ENCODE results near the gene RPS6KA1.
"Not testable (repeated sequence)": the region's sequence is repeated elsewhere in the genome, so short reads cannot be mapped to it uniquely, and the experiment has no call there.

Gene RPS6KA1

DNA sequence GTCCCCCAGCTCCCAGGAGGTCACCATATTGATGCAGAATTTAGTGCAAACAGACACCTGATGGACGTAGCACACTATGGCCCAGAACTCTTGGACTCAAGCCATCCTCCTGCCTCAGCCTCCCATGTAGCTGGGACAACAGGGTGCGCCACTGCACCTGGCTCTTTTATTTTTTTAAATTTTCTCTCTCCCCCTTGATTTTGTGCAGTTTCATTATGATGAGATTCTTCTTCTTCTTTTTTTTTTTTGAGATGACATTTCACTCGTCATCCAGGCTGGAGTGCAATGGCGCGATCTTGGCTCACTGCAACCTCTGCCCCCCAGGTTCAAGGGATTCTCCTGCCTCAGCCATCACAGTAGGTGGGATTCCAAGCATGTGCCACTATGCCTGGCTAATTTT lies 63.8 kb downstream of the RPS6KA1 start:
- no peak for DNase-seq (ENCODE audit: low read depth in 4 of 4, low spot score in 1 of 4)

DNA sequence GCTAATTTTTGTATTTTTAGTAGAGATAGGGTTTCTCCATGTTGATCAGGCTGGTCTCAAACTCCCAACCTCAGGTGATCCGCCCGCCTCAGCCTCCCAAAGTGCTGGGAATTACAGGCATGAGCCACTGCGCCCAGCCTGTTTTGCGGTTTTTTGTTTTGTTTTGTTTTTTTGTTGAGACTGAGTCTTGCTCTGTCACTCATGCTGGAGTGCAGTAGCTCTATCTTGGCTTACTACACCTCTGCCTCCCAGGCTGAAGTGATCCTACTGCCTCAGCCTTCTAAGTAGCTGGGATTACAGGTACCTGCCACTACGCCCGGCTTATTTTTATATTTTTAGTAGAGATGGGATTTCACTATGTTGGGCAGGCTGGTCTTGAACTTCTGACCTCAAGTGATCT lies 65.0 kb downstream of the RPS6KA1 start:
- not testable (repeated sequence) for DNase-seq (ENCODE audit: low read depth in 4 of 4, low spot score in 1 of 4)

DNA sequence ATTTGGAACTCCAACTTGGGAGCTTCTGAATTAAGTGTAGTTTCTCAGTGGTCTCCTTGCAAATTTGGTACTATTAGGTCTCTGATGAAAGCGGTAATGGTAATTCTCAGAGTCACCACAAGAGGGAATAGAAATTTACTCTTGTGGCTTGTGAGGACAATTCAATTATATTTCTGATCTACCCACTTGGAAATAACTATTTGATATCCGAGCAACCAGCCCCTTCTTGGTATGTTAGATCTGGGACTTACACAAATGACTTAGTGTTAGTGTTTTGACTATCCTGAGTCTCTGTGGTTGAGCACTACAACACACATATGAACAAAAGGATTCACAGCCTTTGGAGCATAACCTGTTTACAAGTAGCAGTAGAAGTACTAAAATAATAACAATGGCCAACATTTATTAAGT lies 68.1 kb downstream of the RPS6KA1 start:
- no peak for DNase-seq (ENCODE audit: low read depth in 4 of 4, low spot score in 1 of 4)

DNA sequence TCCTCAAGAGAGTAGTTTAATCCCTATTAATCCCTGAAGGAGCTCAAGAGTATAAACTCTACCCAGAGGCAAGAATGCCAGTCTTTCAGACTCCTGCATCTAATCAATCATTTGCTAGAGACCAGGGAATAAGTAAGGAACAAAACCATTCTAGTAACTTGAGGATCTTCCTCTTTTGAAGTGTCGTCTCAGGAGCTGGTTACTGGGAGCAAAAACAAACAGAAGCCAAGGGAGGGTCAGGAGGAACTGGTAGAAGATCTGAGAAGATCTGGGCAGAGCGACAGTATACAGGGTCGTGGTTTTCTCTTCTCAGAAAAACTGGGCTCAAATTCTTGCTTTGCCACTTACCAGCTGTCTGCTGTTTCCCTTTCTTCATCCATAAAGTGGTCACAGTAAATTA lies 69.3 kb downstream of the RPS6KA1 start:
- no peak for DNase-seq (ENCODE audit: low read depth in 4 of 4, low spot score in 1 of 4)

DNA sequence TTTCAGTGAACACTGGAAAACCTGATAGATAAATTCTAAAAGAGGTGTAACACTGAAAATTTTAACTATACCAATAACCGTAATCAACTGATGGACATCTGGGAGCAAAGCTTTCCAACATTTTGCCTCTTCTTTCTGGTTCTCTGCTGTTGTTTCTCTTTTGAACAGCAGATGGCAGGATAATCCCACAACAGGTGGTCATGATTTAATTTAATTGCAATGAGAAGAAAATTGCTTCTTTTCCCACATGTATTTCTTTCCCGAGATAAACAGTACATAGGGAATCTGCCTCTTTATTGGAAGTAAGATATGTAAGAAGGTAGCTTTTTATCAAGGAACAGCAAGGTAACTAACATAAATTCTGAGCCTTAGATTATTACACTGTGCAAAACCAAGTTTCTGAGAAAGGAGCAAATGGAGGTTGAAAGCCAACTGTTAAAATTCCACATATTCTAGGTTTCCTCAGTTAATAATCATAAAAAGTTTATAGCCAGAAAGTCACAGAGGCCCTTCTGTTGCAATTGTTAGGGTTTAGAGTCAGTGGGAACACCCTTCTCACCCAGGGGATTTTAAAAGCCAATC lies 72.9 kb downstream of the RPS6KA1 start:
- no peak for DNase-seq (ENCODE audit: low read depth in 4 of 4, low spot score in 1 of 4)

DNA sequence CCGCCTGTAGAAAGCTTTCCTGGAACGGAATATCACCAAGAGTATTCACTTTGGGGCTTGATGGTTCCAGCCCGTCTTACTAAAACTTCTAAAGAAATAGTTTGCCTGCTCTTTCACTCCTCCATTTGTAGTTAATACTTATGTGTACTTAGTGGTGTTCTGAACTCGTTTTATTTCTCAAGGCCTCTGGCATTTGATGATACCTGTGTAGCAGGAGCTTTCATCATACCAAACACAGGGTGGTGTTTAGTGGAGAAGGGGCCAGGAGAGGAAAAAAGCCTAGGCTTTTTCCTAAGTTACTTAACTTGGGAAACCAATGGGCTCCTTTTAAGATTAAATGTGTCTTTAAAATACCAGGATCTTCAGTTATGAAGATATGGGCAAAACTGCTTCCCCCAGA lies 74.3 kb downstream of the RPS6KA1 start:
- no peak for DNase-seq (ENCODE audit: low read depth in 4 of 4, low spot score in 1 of 4)

DNA sequence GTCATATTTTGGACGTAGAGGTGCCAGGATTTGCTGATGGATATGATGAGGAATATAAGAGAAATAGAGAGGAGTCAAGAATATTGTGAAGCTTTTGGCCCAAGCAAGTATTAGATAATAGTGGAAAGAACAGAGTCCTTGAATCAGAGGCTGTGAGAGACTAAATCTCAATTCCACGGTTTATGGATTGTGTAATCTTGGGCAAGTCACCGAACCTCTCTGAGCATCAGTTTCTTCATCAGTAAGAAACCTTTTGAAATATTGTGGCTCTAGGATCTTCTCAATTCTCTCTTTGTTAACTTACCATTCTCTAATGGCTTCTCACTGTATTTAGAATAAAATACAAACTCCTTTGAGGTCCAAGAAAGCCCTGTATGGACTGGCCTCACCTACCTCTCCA lies 77.6 kb downstream of the RPS6KA1 start:
- DNase-seq (ENCODE audit: low read depth in 4 of 4, low spot score in 1 of 4) = no peak

DNA sequence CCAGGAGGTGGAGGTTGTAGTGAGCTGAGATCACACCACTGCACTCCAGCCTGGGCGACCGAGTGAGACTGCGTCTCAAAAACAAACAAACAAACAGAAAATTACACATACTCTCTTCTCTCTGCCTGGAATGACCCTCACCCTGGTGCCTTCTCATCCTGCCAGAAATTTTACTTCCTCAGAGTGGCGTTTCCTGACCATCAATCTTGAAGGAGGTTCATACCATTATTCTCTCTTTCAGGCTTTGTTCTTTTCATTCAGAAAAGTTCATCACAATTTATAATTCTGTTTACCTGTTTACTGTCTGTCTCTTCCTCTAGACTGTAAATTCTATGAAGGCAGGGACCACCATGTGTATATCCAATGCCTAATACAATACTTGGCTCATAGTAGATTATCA lies 79.3 kb downstream of the RPS6KA1 start:
- no peak for DNase-seq (ENCODE audit: low read depth in 4 of 4, low spot score in 1 of 4)

DNA sequence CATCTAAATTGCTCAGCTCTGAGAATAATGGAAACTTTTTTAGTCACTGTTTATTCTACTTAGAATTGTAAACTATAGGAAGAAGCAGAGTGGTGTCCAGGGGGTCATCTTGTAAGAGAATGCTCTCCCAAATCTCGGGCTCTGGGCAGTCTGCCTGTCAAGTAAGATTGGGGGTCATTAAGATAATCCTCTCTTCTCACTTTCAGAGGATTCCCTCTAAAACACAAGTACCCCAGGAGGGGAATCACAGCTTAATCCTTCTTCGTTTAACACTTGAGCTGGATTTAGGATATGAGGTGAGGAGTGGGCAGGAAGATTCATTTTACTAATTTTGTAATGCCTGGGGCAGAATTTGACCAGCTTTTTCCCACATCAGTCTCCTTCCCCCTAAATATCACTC lies 81.2 kb downstream of the RPS6KA1 start:
- no peak for DNase-seq (ENCODE audit: low read depth in 4 of 4, low spot score in 1 of 4)

DNA sequence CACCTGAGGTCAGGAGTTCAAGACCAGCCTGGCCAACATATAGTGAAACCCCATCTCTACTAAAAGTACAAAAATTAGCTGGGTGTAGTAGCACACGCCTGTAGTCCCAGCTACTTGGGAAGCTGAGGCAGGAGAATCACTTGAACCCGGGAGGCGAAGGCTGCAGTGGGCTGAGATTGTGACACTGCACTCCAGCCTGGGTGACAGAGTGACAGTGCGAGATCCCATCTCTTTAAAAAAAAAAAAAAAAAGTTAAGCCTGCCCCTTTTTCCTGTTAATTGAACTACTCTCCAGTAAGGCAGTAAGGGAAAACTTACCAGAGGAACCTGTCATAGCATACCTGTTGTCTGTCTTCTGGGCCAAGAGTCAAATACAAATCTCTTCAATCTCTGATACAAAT lies 83.1 kb downstream of the RPS6KA1 start:
- not testable (repeated sequence) for DNase-seq (ENCODE audit: low read depth in 4 of 4, low spot score in 1 of 4)

DNA sequence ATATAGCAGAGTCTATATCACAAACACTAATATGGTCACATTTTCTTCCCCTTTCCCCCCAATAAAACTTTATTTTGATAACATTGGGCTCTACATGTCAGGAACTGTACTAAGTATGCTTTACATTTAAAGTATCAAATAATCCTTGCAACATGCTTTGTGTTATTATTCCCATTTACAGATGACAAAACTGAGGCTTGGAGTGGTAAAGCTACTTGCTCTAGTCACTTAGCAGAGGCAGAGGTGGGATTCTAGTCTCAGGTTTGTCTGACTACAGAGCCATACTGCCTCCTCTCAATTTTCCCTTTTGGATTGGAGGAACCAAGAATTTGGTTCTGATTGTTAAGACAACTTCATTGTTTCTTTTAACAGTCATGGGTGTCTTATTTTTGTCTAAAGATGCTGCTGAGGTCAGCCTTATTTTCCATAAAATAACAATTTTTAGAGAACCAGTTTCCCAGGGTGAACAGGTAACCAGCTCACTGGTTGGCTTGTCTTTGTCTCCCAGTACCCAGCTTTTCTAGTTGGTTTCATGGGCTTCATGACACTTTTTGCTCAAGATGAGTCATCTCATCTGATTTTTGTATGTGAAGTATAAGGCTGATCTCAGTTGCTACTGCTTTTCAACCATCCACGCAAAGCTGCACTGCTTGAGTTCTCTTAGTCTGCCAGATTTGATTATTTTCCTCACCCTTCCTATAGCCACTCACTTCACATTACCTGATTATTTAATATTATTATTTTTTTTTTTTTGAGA lies 85.3 kb downstream of the RPS6KA1 start:
- DNase-seq (ENCODE audit: low read depth in 4 of 4, low spot score in 1 of 4) = no peak

DNA sequence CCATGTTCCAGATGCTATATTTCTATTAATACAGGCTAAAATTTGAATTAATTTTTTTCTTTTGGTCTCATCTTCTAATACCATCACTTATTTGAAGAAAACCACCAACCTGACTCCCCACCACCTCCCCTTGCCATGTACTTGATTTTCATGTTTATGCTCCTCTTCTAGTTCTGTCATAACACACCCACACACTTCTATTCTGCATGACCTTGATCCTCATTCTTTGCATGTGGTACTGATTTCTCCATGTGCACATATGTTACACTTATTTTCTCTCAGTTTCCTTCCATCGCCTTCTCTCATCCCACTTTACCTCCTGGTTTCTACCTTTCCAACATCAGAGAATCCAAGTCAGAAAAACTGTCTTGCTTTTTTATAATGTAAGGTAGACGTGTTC lies 87.3 kb downstream of the RPS6KA1 start:
- DNase-seq (ENCODE audit: low read depth in 4 of 4, low spot score in 1 of 4) = no peak

DNA sequence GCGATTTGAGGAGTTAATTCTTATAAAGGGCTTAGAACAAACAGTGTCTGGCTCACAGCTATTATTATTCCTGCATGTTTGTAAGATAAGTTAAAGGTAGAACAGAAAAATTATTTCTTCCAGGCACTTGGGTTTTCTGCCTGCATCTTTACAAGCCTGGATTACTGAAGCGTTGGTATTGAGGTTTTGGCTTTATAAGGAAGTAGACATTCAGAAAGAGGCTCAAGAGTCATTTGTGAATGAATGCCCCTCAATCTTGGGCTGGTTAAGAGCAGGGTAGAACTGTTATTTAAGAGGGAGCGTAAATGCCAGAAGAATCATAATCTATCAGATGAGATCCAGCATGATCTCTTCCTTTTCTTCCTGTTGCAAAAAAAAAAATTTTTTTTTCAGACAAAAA lies 89.0 kb downstream of the RPS6KA1 start:
- no peak for DNase-seq (ENCODE audit: low read depth in 4 of 4, low spot score in 1 of 4)

Measured in stimulated activated CD4-positive, alpha-beta T cell treated with anti-CD3 and anti-CD28 coated beads, Interleukin-1b, Interleukin-23, amount 100 ng/mL, for 24 hours (primary cell).